OCI-LY7 (cell line): ENCODE data around the gene ZDHHC21. TPM values are rescaled to one million over a fixed set of nuclear protein-coding genes. Genes with fewer than 3 reads are reported as not detected.

Experiments
- BruUV-seq: library from RNA; stranded (reverse); fragments of 400-500 nt; replicated peaks from 2 replicates; lab custom pipeline; 2021; lab: Mats Ljungman, UMichigan
- CTCF ChIA-PET: fragments of 300-600 bp; sonication (Branson Sonifier 250); formaldehyde crosslinking; loops from one replicate; lab custom pipeline; 2022; ENCODE audit warnings: antibody characterized with exemption; ENCODE audit not compliant: unreplicated experiment; lab: Charles Lee
- POLR2A ChIA-PET: fragments of 300-600 bp; sonication (Branson Sonifier 250); formaldehyde crosslinking; loops from one replicate; lab custom pipeline; 2022; ENCODE audit warnings: antibody characterized with exemption; lab: Charles Lee
- DNase-seq: peaks from one replicate; pipeline ENCODE4 v3.0.0-alpha.2; 2015; ENCODE audit warnings: low spot score
- H2AFZ ChIP-seq: fragments of 200-600 bp; sonication (generic), shearing (Covaris generic); 2 replicates; pipeline ENCODE4 v1.6.1; 2014; ENCODE audit warnings: mild to moderate bottlenecking, antibody characterized with exemption, low read length, moderate library complexity
- H3K27ac ChIP-seq: fragments of 200-600 bp; sonication (generic); 2 replicates; pipeline ENCODE4 v1.5.1; 2014; ENCODE audit warnings: mixed run types, low read depth, mild to moderate bottlenecking, moderate library complexity, low read length, inconsistent platforms; ENCODE audit not compliant: poor library complexity, severe bottlenecking
- H3K36me3 ChIP-seq: fragments of 200-600 bp; sonication (generic); 2 replicates; pipeline ENCODE4 v1.6.1; 2014; ENCODE audit warnings: mild to moderate bottlenecking, antibody characterized with exemption, low read length, moderate library complexity, mixed read lengths; ENCODE audit not compliant: insufficient read depth
- H3K4me1 ChIP-seq: fragments of 200-600 bp; sonication (generic); 2 replicates; pipeline ENCODE4 v1.5.1; 2014; ENCODE audit warnings: mild to moderate bottlenecking, low read length; ENCODE audit not compliant: insufficient read depth, poor library complexity, severe bottlenecking
- H3K4me2 ChIP-seq: fragments of 200-600 bp; sonication (generic); 2 replicates; pipeline ENCODE4 v1.6.1; 2014; ENCODE audit warnings: mild to moderate bottlenecking, low read length
- H3K4me3 ChIP-seq: fragments of 200-600 bp; sonication (generic); 2 replicates; pipeline ENCODE4 v1.5.1; 2014; ENCODE audit warnings: mild to moderate bottlenecking, low read depth, low read length; ENCODE audit not compliant: poor library complexity, severe bottlenecking
- H3K79me2 ChIP-seq: fragments of 200-600 bp; sonication (generic); 2 replicates; pipeline ENCODE4 v1.6.1; 2016; ENCODE audit warnings: low read depth, mild to moderate bottlenecking, low read length, moderate library complexity, mixed read lengths; ENCODE audit not compliant: insufficient read depth
- H3K9me2 ChIP-seq: fragments of 200-600 bp; sonication (generic); 2 replicates; pipeline ENCODE4 v1.6.1; 2016; ENCODE audit warnings: mild to moderate bottlenecking, low read length, mixed read lengths; ENCODE audit not compliant: insufficient read depth
- H3K9me3 ChIP-seq: fragments of 200-600 bp; sonication (generic); 2 replicates; pipeline ENCODE4 v1.6.1; 2014; ENCODE audit warnings: mild to moderate bottlenecking, mixed run types, low read length, mixed read lengths
- H4K20me1 ChIP-seq: fragments of 200-600 bp; sonication (generic); 2 replicates; pipeline ENCODE4 v1.6.1; 2014; ENCODE audit warnings: mild to moderate bottlenecking, antibody characterized with exemption, low read length, moderate library complexity, mixed read lengths; ENCODE audit not compliant: insufficient read depth
- EZH2phosphoT487 ChIP-seq: fragments of 200-600 bp; sonication (generic); IDR thresholded peaks from 2 replicates; pipeline ENCODE4 v1.6.1; 2018; ENCODE audit warnings: low read depth, borderline replicate concordance, mild to moderate bottlenecking, mixed run types, antibody characterized with exemption, low read length, moderate library complexity, mixed read lengths
- intact Hi-C: fragments of 100-400 bp; cut with micrococcal nuclease; formaldehyde crosslinking; loops from one replicate; pipeline ENCODE4 v1.10.0; 2022; ENCODE audit not compliant: unreplicated experiment
- total RNA-seq, 2 experiments: library from RNA; depleted of rRNA in 1 of 2; stranded (reverse); fragments of >200 nt in 1 of 2; shearing (Covaris generic) in 1 of 2; gene quantifications; 2 replicates each; pipeline ENCODE4 v1.2.3, GENCODE V29; 2014 to 2022
- TF ChIP-seq, protein P1 (sequence below): fragments of 200-600 bp; sonication (generic); conservative IDR thresholded peaks from 2 replicates; pipeline ENCODE4 v1.5.1; 2014; ENCODE audit warnings: mild to moderate bottlenecking, antibody characterized with exemption, low read length, moderate library complexity, mixed read lengths

The ZDHHC21 gene
- total RNA-seq, 2 experiments from 2014 or later: 13.0 to 16.2 TPM

DNA sequence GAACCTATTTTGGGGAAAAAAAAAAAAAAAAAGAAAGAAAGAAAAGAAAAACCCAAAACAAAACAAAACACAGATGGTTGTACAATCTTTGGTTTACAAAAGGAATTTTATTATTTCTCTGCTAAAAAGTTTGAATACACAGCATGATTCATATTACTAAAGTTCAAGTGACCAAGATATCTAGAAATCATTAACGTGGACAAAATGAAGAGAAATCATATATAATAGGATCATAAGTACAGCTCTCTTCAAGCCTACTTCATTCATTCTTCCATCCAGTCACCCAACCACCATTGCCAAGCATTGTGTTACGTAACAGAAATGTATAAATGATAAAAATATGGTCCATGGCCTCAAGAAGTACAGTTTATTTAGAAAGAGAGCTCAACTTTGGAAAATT, 52.9 kb downstream of the ZDHHC21 start:
- no peak for TF ChIP-seq EZH2phosphoT487
- TF ChIP-seq, protein P1, sequence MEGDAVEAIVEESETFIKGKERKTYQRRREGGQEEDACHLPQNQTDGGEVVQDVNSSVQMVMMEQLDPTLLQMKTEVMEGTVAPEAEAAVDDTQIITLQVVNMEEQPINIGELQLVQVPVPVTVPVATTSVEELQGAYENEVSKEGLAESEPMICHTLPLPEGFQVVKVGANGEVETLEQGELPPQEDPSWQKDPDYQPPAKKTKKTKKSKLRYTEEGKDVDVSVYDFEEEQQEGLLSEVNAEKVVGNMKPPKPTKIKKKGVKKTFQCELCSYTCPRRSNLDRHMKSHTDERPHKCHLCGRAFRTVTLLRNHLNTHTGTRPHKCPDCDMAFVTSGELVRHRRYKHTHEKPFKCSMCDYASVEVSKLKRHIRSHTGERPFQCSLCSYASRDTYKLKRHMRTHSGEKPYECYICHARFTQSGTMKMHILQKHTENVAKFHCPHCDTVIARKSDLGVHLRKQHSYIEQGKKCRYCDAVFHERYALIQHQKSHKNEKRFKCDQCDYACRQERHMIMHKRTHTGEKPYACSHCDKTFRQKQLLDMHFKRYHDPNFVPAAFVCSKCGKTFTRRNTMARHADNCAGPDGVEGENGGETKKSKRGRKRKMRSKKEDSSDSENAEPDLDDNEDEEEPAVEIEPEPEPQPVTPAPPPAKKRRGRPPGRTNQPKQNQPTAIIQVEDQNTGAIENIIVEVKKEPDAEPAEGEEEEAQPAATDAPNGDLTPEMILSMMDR: no peak

DNA sequence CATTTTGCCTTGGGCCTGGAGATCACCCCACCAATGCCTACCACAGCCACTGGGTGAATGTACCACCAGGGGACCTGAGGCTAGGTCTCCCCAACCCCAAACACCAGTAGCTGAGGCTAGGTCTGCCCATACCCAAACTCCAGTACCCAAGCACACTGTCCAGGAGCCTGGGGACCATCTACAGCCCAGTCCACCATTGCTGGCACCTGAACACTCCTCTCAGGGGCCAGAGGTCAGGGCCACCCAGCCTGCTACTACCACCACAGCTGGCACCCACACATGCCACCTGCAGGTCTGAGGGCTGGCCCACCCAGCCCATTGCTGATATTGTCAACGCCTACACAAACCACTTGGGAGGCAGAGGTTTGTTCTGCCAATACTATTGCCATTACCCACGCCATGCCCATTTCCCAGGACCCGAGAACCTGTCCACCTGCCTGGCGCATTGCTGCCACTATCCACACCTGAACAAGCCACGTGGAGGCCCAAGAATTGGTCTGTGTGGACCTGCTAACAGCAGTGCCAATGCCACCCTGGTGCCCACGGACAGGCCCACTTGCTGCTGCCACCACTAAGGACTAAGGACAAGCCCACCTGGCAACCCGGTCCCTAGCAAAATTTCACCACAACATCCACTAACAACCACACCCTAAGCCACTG, 59.2 kb downstream of the ZDHHC21 start:
- intact Hi-C loops: no loop called here
- POLR2A ChIA-PET: interaction anchor here (0.6 kb wide), 1 partner anchor 13 kb away, joined by 3 read pairs; no protein-coding TSS in a partner anchor
- Histone ChIP-seq H3K27ac (no peak overlapping the region), H3K4me1 (no peaks in the 10 kb centered on the region), H3K36me3 (peaks cover 37% of the 10 kb centered on the region), H3K9me3 (no peaks in the 10 kb centered on the region), H3K4me2 (no peak overlapping the region), H3K79me2 (peaks cover 16% of the 10 kb centered on the region; the same call in 1 of the 2 replicates), H2AFZ (no peak overlapping the region), H3K9me2 (no peaks in the 10 kb centered on the region), H4K20me1 (no peaks in the 10 kb centered on the region), H3K4me3 (no peak overlapping the region)
- DNase-seq: no peak
- TF ChIP-seq, protein P1: no peak
- TF ChIP-seq EZH2phosphoT487: no peak
- BruUV-seq: no TSS peak
- CTCF ChIA-PET: no interaction called here

More for the DNA sequence above, 52.9 kb downstream of the ZDHHC21 start:
- no TSS peak for BruUV-seq
- H3K9me2 ChIP-seq: no peaks in the 10 kb centered on the region
- CTCF ChIA-PET: no interaction called here
- H2AFZ ChIP-seq: no peak overlapping the region
- no peak for DNase-seq
- H3K36me3 ChIP-seq: peaks cover 17% of the 10 kb centered on the region; the same call in 1 of the 2 replicates
- no peaks in the 10 kb centered on the region for H3K4me1 ChIP-seq
- no peak overlapping the region for H3K4me2 ChIP-seq
- no peaks in the 10 kb centered on the region for H4K20me1 ChIP-seq
- H3K4me3 ChIP-seq: no peak overlapping the region
- POLR2A ChIA-PET: no interaction called here
- H3K9me3 ChIP-seq: no peaks in the 10 kb centered on the region
- intact Hi-C loops: no loop called here
- peaks cover under 1% of the 10 kb centered on the region; the same call in 1 of the 2 replicates for H3K79me2 ChIP-seq
- no peak overlapping the region for H3K27ac ChIP-seq

DNA sequence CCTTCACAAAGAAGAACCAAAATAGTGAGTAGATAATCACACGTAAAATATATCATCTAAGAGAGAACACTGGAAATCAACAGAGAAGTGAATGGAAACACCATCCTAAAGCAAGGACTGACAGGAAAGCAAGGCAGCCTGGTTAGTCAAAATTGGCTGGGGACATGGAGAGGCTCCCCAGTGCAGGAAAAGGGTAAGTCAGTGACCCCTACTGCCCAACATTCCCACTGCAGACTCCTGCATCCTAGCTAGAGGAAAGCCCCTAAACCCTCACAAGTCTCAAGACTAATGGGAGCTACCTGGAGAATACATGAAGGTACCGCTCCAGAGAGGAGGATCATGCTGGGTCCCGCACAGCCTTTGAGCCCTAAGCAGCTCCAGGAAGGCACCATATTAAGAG, 60.1 kb downstream of the ZDHHC21 start:
- no peak for DNase-seq
- Histone ChIP-seq H2AFZ (no peak overlapping the region), H3K4me2 (no peak overlapping the region), H3K4me3 (no peak overlapping the region), H3K79me2 (peaks cover 16% of the 10 kb centered on the region; the same call in 1 of the 2 replicates), H3K4me1 (no peaks in the 10 kb centered on the region), H4K20me1 (no peaks in the 10 kb centered on the region), H3K9me3 (no peaks in the 10 kb centered on the region), H3K27ac (no peak overlapping the region), H3K9me2 (no peaks in the 10 kb centered on the region), H3K36me3 (peaks cover 29% of the 10 kb centered on the region)
- ChIA-PET POLR2A (no interaction called here), CTCF (no interaction called here)
- BruUV-seq: no TSS peak
- TF ChIP-seq EZH2phosphoT487: no peak
- TF ChIP-seq, protein P1: no peak
- intact Hi-C loops: no loop called here
